ENCODE measurements around the gene LRMDA.

The LRMDA gene

GRCh38 chr10:75682649-75683557, 251.5 kb downstream of the LRMDA start:
- no peak for DNase-seq

- DNase-seq: no peak
Measured at GRCh38 chr10:75685187-75685586, 253.8 kb downstream of the LRMDA start.

DNA sequence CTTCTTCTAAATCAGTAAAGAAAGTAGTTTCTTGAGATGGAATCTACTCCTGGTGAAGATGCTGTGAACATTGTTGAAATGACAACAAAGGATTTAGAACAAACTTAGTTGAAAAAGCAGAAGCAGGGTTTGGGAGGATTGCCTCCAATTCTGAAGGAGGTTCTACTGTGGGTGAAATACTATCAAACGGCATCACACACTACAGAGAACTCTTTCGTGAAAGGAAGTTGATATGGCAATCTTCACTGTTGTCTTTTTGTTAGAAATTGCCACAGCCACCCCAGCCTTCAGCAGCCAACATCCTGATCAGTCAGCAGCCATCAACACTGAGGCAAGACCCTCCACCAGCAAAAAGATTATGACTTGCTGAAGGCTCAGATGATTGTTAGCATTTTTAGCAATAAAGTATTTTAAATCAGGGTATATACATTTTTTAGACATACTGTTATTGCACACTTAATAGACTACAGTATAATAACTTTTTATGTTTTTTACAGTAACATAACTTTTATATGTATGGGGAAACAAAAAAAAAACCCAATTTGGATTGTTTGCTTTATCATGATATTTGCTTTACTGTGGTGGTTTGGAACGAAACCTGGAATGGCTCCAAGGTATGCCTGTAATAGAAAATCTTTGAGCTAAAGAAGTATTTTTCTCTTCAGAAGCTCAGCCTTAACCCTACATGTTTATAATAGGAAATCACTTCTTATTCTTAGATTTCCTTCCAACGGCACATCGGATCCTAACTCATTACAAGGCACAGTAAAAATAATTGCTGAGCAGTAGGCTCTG, 257.3 kb downstream of the LRMDA start:
- peak; percentile 15 for DNase-seq

DNA sequence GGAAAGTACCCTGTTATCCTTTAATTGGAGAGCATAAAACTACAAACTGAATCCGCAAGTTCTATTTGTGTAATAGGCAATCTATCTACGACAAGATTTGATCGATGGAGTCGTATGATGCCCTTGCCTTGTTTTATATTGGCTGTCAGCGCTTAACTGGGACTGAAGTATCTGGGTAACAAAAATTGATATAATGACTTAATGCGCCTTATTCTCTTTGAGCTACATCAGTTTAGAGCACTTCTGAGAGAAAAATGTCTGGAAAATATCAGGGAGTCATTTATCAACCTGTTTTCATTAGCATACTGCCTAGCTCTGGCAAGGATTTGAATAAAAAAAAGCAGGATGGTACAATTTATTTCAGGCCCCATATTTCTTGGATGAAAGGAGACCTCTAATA, 262.1 kb downstream of the LRMDA start:
- DNase-seq: no peak

- DNase-seq: no peak
Measured at GRCh38 chr10:75694269-75694668, 262.8 kb downstream of the LRMDA start.

GRCh38 chr10:75694790-75695189, 263.4 kb downstream of the LRMDA start:
- DNase-seq: no peak

DNA sequence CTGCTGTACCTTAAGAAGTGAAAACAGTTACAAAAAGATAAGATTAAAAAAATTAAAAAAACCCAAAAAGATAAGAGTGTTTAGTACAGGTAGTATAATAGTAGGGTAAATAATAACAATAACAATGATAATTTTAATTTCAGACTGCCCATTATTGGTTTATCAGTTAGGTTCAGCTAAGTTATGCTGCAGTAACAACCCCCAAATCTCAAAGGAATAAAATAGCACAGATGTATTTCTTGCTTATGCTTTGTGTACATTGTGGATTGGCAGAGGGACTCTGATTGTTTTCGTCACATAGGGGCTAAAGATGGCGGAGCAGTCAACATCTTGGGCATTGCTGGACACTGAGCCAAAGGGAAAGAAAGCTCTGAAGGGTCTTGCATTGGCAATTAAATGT, 264.6 kb downstream of the LRMDA start:
- DNase-seq: no peak

- peak; percentile 9 for DNase-seq
Measured at GRCh38 chr10:75696536-75696935, 265.1 kb downstream of the LRMDA start.

- DNase-seq: no peak
Measured at GRCh38 chr10:75703191-75703854, 271.9 kb downstream of the LRMDA start.

- DNase-seq: no peak
Measured at GRCh38 chr10:75705426-75705825, 274.0 kb downstream of the LRMDA start.

- DNase-seq: no peak
Measured at GRCh38 chr10:75707080-75707840, 275.8 kb downstream of the LRMDA start.

GRCh38 chr10:75708060-75708459, 276.6 kb downstream of the LRMDA start:
- no peak for DNase-seq

DNA sequence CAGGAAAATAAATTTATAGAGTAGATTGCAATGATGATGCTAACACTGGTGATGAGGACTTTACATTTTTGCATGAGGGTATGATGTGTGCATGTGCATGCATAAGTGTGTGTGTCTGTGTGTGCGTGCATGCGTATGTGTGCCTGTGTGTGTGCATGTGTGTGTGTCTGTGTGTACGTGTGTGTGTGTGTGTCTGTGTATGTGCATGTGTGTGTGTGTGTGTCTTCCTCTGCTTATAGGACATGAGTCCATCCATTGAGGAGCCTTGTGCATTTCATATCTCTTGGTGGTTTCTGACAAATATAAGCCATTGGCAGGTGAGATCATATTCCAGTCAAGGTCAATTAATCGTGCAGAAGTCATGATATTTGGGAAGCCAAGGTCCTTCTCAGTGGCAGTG, 277.8 kb downstream of the LRMDA start:
- no peak for DNase-seq

GRCh38 chr10:75709811-75710210, 278.4 kb downstream of the LRMDA start:
- DNase-seq: no peak

GRCh38 chr10:75712242-75712880, 280.9 kb downstream of the LRMDA start:
- DNase-seq: peak; percentile 10

GRCh38 chr10:75716506-75716905, 285.1 kb downstream of the LRMDA start:
- no peak for DNase-seq

DNA sequence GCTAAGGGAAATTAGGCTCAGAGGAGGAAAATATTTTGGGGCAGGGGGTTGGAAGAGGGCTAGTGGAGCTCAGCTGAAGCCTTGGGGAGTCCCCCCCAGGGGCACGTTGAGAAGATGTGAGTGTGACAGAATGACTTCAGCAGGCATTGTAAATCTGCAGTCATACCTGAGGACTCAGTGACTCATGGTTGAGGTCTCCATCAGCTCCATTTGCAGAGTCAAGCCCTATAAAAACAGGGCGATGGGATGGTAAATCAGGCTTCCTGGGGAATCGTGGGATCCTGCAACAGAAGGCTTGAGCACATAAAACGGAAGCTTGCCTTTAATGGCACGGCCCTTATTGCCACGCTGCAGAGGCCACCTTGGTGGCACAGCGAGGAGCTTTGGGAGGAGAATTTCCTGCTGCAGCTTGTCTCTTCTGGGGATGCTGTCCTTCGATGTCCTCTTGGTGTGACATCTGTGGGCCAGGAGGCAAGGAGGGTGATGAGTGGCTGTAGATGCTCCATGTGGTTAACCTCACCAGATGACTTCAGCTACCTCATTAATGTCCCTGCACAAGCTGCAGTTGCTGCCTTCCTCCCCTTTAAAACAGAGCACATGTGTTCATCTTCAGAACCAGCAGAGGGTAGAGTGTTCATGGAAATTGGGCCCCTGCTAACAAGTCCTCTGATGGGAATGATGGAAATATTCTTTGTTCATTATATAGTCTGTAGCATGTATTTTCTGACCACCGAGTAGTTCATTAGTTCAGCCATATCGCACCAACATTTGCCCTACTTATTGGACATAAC, 285.9 kb downstream of the LRMDA start:
- DNase-seq: no peak

GRCh38 chr10:75718991-75719390, 287.6 kb downstream of the LRMDA start:
- peak; percentile 9 for DNase-seq

DNA sequence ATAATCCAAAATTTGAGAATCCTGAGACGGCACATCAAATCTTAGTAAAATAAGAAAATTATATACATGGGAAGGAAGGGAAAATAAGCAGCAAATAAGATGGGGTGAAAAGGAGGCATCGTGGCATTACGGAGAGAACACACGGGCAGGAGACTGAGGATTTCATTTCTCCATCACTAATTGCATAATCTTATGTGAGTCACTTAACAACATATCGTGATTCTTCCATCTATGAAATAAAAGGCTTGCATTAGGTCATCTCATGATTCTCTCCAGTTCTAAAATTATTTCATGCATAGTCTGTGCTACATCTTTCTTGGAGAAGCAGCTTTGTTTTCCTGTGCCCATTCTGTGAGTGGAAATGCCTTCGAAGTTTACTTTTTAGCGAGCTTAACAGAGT, 288.7 kb downstream of the LRMDA start:
- no peak for DNase-seq

GRCh38 chr10:75722020-75722419, 290.6 kb downstream of the LRMDA start:
- no peak for DNase-seq

DNA sequence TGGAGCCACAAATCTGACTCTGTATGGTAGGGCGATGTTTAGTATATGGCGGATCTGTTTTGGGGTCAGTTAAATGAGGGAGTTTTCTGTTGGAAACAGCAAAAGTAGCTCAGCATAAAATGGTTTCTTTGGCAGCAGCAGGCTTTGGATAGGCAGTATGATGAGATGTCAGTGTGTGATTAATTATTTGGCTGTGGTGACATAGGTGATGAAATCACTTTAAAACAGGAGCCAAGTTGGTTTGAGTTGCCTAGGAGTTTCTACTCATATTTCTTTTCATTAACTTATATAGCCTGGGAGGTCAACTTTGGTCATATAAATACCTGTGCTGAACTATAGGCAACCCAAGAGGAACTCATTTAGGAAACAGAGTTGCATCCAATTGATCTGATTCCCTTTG, 291.2 kb downstream of the LRMDA start:
- no peak for DNase-seq
